Mesothelial cell of epicardium (in vitro differentiated cells): Measurements from ENCODE around the gene FSTL1. TPM values are rescaled to one million over a fixed set of nuclear protein-coding genes. Genes with fewer than 3 reads are reported as not detected.

Source experiments
- DNase-seq, 2 experiments: peaks; one replicate each; pipeline ENCODE4 v3.0.0; 2021; ENCODE audit warnings: low spot score in 2 of 2; ENCODE audit not compliant: unreplicated experiment in 2 of 2
- H3K27ac Mint-ChIP-seq: 2 replicates; pipeline ENCODE4 v1.8.0; 2021; ENCODE audit warnings: mixed read lengths
- H3K27me3 Mint-ChIP-seq: 2 replicates; pipeline ENCODE4 v1.8.0; 2021; ENCODE audit warnings: low read depth, mixed read lengths
- H3K36me3 Mint-ChIP-seq: 2 replicates; pipeline ENCODE4 v1.8.0; 2021; ENCODE audit warnings: mixed read lengths
- H3K4me1 Mint-ChIP-seq: 2 replicates; pipeline ENCODE4 v1.8.0; 2021; ENCODE audit warnings: mixed read lengths
- H3K4me3 Mint-ChIP-seq: 2 replicates; pipeline ENCODE4 v1.8.0; 2021; ENCODE audit warnings: mild to moderate bottlenecking, moderate library complexity, mixed read lengths
- H3K9me3 Mint-ChIP-seq: 2 replicates; pipeline ENCODE4 v1.8.0; 2021; ENCODE audit warnings: mixed read lengths
- total RNA-seq: library from RNA; stranded (reverse); gene quantifications from 3 replicates; pipeline ENCODE4 v1.2.1, GENCODE V29; 2021
- TF ChIP-seq, protein P1 (sequence below): fragments of 200-600 bp; sonication (generic); IDR thresholded peaks from one replicate; pipeline ENCODE4 v1.5.0; 2021; ENCODE audit warnings: antibody characterized with exemption; ENCODE audit not compliant: unreplicated experiment

Gene FSTL1
- total RNA-seq, 1 donor from 2014 or later: 734 TPM

DNA sequence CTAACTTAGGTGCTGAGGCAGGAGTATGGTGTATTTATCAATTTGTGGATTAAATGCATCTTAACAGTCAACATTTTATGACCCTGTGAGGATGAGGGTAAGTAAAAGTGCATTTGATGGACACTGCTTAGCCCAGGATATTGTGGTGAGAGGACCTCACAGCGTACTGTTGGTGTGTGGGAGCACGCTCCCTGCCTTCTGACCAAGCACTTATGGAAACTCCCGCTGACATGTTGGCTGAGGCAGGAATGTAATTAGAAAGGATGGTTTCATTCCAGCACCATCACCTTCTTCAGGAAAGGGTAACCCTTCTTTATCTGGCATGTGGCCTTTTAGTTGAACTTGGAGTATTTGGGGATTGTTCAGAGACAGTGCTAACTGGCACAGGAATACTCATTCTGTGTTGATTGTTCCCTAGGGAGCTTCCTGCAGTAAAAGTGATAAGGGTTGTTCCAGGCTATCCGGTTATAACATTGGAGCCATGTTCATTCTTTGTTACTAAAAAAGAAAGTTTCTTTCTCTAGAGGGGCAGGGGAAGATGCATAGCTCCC is 11.7 kb upstream of the FSTL1 start:
- no peaks in the 10 kb centered on the region for H3K27me3 Mint-ChIP-seq
- DNase-seq: no peak
- H3K4me1 Mint-ChIP-seq: peaks cover 41% of the 10 kb centered on the region
- peaks cover 5% of the 10 kb centered on the region for H3K9me3 Mint-ChIP-seq
- no peaks in the 10 kb centered on the region for H3K36me3 Mint-ChIP-seq
- H3K27ac Mint-ChIP-seq: peak overlapping the region; percentile 73
- TF ChIP-seq, protein P1, sequence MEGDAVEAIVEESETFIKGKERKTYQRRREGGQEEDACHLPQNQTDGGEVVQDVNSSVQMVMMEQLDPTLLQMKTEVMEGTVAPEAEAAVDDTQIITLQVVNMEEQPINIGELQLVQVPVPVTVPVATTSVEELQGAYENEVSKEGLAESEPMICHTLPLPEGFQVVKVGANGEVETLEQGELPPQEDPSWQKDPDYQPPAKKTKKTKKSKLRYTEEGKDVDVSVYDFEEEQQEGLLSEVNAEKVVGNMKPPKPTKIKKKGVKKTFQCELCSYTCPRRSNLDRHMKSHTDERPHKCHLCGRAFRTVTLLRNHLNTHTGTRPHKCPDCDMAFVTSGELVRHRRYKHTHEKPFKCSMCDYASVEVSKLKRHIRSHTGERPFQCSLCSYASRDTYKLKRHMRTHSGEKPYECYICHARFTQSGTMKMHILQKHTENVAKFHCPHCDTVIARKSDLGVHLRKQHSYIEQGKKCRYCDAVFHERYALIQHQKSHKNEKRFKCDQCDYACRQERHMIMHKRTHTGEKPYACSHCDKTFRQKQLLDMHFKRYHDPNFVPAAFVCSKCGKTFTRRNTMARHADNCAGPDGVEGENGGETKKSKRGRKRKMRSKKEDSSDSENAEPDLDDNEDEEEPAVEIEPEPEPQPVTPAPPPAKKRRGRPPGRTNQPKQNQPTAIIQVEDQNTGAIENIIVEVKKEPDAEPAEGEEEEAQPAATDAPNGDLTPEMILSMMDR: no peak
- H3K4me3 Mint-ChIP-seq: no peak overlapping the region

DNA sequence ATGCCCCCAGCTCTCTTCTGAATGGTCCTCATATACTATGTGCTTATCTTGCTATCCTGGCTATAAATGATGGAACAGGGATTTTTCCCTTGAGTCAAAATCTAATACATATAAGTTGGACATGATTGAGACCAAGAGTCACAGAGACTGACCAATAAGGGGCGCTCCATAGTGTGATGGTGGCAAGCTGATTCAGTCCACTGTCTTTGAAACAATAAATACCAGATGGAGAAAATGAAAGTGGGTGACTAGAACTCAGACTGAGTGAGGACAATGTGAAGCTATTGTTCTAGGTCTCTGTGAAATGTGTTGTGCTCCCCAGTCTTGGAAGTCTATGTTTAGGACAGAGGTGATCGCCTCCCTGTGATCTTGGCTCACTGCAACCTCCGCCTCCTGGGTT is 10.6 kb upstream of the FSTL1 start:
- TF ChIP-seq, protein P1: no peak
- Mint-ChIP-seq H3K36me3 (no peaks in the 10 kb centered on the region), H3K4me3 (no peak overlapping the region), H3K27me3 (no peaks in the 10 kb centered on the region), H3K4me1 (peaks cover 40% of the 10 kb centered on the region), H3K9me3 (peaks cover 5% of the 10 kb centered on the region), H3K27ac (no peak overlapping the region)
- no peak for DNase-seq

DNA sequence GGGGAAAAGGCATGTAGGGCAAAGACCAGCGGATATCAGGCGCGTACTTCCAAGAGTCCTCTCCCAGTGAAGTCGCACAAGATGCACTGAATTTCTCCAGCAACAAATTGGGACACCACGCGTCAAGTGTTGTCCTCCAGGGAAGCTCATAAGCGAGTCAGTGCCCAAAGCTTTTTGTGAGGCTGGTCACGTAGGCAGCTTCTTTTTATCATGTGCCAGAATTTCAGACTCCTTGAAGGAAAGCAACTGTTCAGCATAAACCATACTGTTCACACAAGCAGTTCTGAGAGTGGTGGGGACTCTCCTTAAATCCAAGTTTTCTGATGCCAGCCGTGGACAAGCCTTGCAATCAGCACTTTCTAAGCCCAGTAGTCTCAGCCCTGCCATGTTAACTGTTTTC is 10.1 kb upstream of the FSTL1 start:
- peak overlapping the region; percentile 68 for H3K27ac Mint-ChIP-seq
- peaks cover 40% of the 10 kb centered on the region for H3K4me1 Mint-ChIP-seq
- no peak overlapping the region for H3K4me3 Mint-ChIP-seq
- peaks cover 5% of the 10 kb centered on the region for H3K9me3 Mint-ChIP-seq
- TF ChIP-seq, protein P1: no peak
- no peaks in the 10 kb centered on the region for H3K27me3 Mint-ChIP-seq
- no peak for DNase-seq
- H3K36me3 Mint-ChIP-seq: no peaks in the 10 kb centered on the region

DNA sequence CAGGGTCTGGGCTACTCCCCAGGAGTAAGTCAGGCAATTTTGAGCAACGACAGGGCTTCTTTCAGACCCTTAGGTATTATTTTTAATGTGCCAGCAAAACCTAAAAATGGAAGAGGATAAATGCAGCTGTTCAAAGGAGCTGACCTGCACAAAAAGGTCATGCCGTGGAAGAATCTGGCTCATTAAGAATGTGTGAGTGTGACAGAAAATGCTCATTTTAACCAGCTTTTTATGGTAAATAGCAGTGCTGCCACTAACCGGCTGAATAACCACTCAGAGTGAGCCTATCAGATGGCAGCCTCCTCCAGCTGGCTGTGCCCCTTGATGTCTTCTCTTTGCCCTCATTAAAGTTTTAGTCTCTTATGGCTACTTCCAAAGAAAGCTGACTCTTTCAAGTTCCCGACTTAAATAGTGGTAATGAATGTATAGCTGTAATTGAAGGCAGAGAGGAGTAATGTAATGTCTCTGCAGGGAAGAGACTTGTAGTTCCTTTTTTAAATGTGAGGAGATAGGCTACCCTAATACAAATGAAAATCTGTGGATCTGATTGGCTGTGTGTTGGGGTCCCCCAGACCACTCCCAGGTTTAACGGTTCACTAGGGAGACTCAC is 9.5 kb upstream of the FSTL1 start:
- TF ChIP-seq, protein P1: no peak
- peaks cover 5% of the 10 kb centered on the region for H3K9me3 Mint-ChIP-seq
- no peaks in the 10 kb centered on the region for H3K27me3 Mint-ChIP-seq
- peak overlapping the region; percentile 68 for H3K27ac Mint-ChIP-seq
- H3K4me1 Mint-ChIP-seq: peaks cover 40% of the 10 kb centered on the region
- no peaks in the 10 kb centered on the region for H3K36me3 Mint-ChIP-seq
- H3K4me3 Mint-ChIP-seq: no peak overlapping the region
- DNase-seq: no peak

DNA sequence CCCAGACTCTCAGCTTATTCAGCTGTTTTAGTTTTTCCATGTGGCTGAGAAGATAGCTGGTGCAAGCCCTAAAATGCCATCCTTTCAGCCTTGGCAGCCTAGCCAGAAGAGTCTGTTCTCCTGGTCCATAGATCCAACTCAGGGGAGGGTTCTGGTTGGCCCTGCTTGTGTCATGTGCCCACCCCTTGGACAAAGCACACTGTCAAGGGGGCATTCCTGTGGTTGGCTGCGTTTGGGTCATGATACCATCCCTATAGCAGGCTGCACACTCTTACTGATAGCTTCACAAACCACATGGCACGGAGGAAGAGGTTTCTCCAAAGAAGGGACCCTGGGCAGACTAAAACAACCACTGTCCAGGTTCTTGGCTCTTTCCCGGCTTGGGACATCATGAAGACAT is 8.4 kb upstream of the FSTL1 start:
- H3K4me3 Mint-ChIP-seq: no peak overlapping the region
- TF ChIP-seq, protein P1: no peak
- peaks cover 40% of the 10 kb centered on the region for H3K4me1 Mint-ChIP-seq
- no peak for DNase-seq
- H3K27ac Mint-ChIP-seq: no peak overlapping the region
- H3K27me3 Mint-ChIP-seq: no peaks in the 10 kb centered on the region
- H3K9me3 Mint-ChIP-seq: peaks cover 5% of the 10 kb centered on the region
- H3K36me3 Mint-ChIP-seq: no peaks in the 10 kb centered on the region
